GM21423 (cell line): Measurements from ENCODE around the gene AAMP.

Source experiments
- ATAC-seq: cut with Tn5 transposase; IDR thresholded peaks from one replicate; pipeline ENCODE4 v1.9.1; 2021; ENCODE audit warnings: mild to moderate bottlenecking, moderate library complexity; ENCODE audit not compliant: unreplicated experiment

The AAMP gene

DNA sequence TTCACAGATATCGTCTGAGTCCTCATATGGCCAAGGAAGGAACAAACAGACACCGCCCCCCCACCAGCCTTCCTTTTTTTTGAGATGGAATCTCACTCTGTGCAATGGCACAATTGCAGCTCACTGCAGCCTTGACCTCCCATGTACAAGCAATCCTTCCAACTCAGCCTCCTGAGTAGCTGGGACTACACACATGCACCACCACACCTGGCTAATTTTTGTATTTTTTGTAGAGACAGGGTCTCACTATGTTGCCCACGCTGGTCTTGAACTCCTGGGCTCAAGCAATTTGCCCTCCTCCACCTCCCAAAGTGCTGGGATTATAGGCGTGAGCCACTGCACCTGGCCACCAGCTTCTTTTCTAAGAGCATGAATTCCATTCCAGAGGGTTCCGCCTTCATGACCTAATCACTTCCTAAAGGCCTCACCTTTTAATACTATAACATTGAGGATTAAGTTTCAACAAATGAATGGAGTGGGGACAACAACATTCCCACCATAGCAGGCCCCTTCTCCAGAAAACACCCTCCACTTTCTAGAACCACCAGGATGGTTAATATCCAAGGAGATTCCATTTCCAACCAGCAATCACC, 24.6 kb upstream of the AAMP start:
- ATAC-seq: no peak

DNA sequence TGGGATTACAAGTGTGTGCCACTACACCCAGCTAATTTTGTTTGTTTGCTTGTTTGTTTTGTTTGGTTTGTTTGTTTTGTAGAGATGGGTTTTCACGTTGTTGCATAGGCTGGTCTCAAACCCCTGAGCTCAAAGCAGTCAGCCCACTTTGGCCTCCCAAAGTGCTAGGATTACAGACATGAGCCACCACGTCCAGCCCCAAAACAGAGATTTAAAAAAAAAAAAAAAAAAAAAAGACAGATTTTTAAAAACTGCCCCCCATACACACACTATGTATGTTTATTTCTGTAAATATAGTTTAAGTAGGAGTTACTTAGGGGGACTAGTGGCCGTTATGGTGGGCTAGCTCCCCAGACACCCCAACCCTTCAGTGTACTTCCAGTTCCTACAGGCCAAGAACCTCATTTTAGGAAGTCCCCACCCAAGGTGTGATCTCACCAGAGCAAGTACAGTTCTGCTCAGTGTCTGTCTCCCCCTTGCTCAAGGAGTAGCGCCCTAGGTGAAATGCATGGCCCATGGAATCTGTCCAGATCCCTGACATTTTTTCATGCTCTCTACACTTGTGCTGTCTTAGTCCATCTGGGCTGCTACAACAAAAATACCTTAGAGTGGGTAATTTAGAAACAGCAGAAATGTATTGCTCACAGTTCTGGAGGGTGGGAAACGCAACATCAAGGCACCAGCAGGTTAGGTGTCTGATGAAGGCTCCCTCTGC, 23.9 kb upstream of the AAMP start:
- ATAC-seq: no peak

GRCh38 chr2:218292048-218293014, 22.4 kb upstream of the AAMP start, which contains the start of gene TMBIM1:
TSS of gene TMBIM1 (minus strand) at chr2:218292503. CDS start at chr2:218282141, 10,362 bp downstream.
- ATAC-seq: peak; percentile 63

- no peak for ATAC-seq
These were observed 21.5 kb upstream of the AAMP start for GRCh38 chr2:218291318-218292047.

GRCh38 chr2:218290316-218291261, 20.7 kb upstream of the AAMP start:
- ATAC-seq: peak; percentile 59

GRCh38 chr2:218289639-218290315, 19.8 kb upstream of the AAMP start:
- no peak for ATAC-seq

DNA sequence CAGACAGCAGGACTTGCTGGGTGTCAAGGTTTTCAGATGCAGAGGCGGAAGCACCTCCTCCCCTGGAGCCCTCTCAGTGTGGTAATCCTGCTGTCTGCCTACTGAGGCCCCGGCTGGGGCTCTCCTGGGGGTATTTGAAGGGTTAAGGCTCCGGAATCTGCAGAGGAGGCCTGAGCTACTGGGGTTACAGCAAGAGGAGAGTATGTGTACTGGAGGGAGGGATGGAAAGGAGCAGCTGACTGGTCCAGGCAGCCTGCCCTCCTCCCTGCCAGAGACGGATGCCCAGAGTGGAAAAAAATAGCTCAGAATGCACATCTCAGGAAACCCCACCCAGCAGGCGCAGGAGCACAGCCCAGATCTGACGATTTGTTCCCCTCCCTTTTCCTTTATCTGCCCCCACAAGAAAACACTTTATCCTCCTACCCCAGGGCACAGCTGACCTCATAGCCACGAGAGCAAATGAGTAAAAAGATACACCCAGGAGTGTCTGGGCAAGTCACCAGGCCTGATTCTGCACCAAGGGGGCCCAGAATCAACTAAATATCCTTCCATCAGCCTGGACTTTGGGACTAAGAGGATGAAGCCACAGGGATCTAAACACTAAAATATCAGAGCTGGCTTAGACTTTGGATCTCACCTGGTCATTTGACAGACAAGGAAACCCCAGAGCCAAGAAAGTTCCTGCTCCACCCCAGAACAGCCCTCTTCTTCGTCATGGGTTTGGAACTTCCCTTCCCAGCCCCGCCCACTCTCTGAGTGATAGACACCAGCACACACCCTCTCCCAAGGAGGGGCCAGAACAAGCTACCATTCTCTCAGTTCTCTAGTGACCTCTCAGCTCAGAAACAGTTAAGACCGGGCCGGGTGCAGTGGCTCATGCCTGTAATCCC, 16.9 kb upstream of the AAMP start:
- ATAC-seq: peak; percentile 63

GRCh38 chr2:218285604-218286003, 15.7 kb upstream of the AAMP start:
- ATAC-seq: no peak

DNA sequence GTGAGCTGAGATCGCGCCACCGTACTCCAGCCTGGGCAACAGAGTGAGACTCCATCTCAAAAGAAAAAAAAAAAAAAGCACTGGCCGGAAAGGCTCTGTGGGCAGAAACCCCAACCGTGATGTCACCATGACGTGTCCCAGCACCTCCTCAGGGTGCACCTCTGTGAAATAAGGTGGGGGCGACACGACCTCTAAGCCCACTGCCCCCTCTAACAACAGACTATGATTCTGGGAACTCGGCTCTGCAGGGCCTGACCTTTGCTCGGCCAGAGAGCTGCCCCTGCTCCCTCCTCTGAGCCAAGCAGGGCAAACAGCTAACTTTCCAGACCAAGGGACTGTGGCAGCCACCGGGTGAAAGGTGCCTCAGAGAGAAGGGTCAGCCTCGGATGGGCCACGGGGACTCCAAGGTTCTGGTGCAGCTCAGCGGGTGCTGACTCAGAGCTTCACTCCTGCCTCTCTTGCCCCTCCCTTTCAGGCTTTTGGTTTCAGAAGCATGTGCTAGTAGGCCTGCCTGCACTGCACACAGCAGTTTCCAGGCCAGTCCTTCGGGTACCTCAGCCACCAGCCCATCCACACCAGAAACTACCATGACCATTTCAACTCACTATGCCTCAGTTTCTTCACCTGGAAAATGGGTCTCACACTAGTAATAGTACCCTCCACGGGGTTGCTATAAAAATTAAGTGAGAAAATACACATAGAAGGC, 14.3 kb upstream of the AAMP start:
- no peak for ATAC-seq

DNA sequence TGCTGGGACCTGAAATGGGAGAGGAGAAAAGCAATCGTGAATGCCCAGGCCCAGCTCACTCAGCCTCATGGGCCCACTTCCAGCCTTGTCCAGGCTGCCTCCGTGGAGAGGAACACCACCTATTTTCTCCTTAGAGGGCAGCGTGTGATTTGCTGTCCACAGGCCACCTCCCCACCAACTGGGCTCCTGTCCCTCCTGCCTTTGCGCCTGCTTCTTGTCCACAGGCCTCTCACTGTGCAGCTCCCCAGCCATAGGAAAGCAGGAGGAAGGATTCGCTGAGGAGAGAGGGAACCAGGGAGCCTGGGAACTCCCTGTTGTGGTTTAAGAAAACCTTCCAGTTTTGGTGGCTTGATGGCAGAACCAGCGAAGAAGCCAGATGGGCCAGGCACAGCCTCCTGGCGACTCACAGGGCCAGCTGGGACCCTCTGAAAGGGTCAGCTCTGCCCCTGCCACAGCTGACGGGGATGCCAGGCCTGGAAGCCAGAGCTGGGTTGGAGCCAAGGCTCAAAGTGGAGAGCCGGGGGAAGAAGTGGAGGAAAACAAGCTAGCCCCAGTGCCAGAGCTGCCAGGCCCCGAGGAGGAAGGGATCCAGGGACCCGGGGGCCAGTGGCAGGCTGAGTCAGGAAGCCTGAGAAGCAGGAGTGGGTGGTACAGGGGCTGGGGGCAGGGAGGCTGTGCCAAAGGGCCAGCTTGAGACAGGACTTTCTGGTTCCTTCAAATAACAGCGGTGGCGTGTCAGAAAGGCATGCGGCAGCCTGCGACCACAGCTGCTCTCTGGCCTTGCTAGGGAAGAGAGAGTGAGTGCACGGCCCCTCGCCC, 12.4 kb upstream of the AAMP start:
- no peak for ATAC-seq

- no peak for ATAC-seq
These were observed 11.5 kb upstream of the AAMP start for GRCh38 chr2:218281449-218281848.

- ATAC-seq: no peak
These were observed 10.4 kb upstream of the AAMP start for GRCh38 chr2:218280260-218280870.

DNA sequence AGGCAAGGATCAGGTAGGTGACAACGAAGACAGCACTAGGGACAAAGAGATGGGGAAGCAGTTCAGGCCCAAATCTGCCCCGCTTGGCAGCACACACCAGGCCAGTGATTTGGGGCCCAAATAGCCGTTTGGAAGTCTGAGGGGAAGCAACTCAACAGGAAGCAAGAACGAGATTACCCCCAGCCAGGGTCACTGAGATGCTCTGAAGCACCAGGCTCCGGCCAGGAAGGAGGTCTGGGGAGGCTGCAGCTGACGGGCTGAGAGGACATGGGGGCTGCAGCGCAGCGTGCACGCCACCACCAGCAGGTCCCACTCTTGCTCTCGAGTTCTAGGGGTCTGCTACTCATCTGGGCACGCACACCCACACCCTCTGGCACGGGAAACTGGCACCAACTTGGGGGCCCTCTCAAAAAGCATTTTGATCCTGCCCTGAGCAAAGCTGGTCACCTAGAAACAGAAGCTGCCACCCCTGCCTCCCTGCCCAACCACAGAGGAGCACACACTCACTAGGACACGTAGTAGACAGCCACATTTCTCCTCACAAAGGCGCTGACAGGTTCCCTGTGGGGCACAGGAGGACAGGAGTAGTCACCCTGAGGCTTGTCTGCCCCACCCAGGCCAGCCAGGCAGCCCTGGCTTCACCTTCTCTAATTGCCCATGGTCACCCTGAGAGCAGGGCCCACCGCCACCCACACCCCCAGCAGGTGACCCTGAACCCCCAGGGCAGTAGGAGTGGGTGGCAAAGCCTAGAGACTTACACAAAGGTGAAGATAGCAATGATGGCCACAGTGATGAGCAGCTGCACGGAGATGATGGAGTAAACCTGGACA, 8.8 kb upstream of the AAMP start:
- ATAC-seq: no peak

- ATAC-seq: no peak
These were observed 8.0 kb upstream of the AAMP start for GRCh38 chr2:218277921-218278320.

DNA sequence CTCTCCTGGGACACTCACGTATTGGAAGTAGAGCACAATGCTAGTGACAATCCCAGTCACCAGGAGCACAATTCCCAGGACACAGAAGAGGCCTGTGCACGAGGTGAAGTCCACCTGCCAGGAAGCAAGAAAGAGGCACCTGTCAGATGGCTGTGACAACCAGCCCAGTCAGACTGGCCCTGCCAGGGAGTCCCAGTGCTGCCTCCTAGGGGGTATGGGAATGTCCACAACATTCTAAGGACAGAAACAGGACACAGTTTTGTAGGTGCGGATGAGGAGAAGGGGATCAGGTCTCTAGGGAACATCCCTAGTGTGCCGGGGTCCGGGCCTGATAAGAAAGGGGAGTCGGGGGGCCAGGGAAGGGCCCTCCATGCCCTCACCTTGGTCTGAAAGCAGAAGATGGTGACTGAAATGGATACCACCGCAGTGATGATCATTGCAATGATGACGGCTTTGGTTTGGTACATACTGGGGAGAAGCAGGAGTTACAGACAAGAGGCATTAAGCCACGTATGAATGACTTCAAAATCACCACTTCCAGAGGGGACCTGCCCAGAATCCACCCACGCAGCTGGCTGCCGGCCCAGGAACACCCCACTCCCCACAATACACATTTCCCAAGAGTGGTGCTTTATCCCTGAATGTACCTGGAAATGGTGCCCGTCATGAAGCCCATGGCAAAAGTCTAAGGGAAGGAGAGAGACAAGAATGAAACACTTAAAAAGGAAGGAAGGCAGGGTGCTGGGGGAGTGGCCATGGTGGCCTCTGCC, 7.2 kb upstream of the AAMP start:
- no peak for ATAC-seq
